HG02943 (cell line): Measurements from ENCODE around the gene RPL35.

Experiments
- ATAC-seq: cut with Tn5 transposase; IDR thresholded peaks from one replicate; pipeline ENCODE4 v1.9.1; 2021; ENCODE audit warnings: mild to moderate bottlenecking, low read depth, moderate library complexity; ENCODE audit not compliant: unreplicated experiment

RPL35 gene

GRCh38 chr9:124861342-124862229 is at the start of gene RPL35, which contains the start of gene ARPC5L:
RPL35 (minus strand) TSS chr9:124861957; CDS start chr9:124861912, 45 bp downstream.
ARPC5L (plus strand) TSS chr9:124862130; CDS start chr9:124869291, 7,161 bp downstream.
- ATAC-seq, result peak; percentile 87

GRCh38 chr9:124908098-124908497 is 46.3 kb upstream of the RPL35 start:
- no peak for ATAC-seq

- ATAC-seq, result no peak
These were observed 45.2 kb upstream of the RPL35 start for GRCh38 chr9:124906966-124907365.

- ATAC-seq, result no peak
These were observed 38.1 kb upstream of the RPL35 start for GRCh38 chr9:124899845-124900244.

GRCh38 chr9:124897570-124898460 is 36.1 kb upstream of the RPL35 start:
- ATAC-seq, result no peak

GRCh38 chr9:124894741-124895170 is 33.0 kb upstream of the RPL35 start:
- ATAC-seq, result no peak

GRCh38 chr9:124894035-124894740 is 32.4 kb upstream of the RPL35 start:
- ATAC-seq, result no peak

- ATAC-seq, result no peak
These were observed 28.4 kb upstream of the RPL35 start for GRCh38 chr9:124890179-124890578.

GRCh38 chr9:124889006-124889405 is 27.2 kb upstream of the RPL35 start:
- ATAC-seq, result no peak

GRCh38 chr9:124887832-124888231 is 26.1 kb upstream of the RPL35 start:
- ATAC-seq, result no peak

- ATAC-seq, result no peak
These were observed 25.2 kb upstream of the RPL35 start for GRCh38 chr9:124886866-124887492.

GRCh38 chr9:124886461-124886860 is 24.7 kb upstream of the RPL35 start:
- ATAC-seq, result no peak

GRCh38 chr9:124885551-124885950 is 23.8 kb upstream of the RPL35 start:
- ATAC-seq, result no peak

GRCh38 chr9:124884376-124884775 is 22.6 kb upstream of the RPL35 start:
- no peak for ATAC-seq

GRCh38 chr9:124882231-124882630 is 20.5 kb upstream of the RPL35 start:
- ATAC-seq, result no peak

GRCh38 chr9:124881138-124881743 is 19.5 kb upstream of the RPL35 start:
- ATAC-seq, result no peak

- no peak for ATAC-seq
These were observed 18.7 kb upstream of the RPL35 start for GRCh38 chr9:124880501-124880900.

- ATAC-seq, result no peak
These were observed 17.5 kb upstream of the RPL35 start for GRCh38 chr9:124879226-124879625.

- no peak for ATAC-seq
These were observed 16.8 kb upstream of the RPL35 start for GRCh38 chr9:124878518-124878917.

GRCh38 chr9:124878021-124878420 is 16.3 kb upstream of the RPL35 start:
- no peak for ATAC-seq
